Right lobe of liver (tissue), 6 donors: ENCODE data around the gene CACNB2. TPM values are rescaled to one million over a fixed set of nuclear protein-coding genes. Genes with fewer than 3 reads are reported as not detected.

Experiments used
- ATAC-seq, 4 donors: fragments of 200-7000 bp; cut with Tn5 transposase; one replicate each; pipeline ENCODE4 v1.9.1; 2020; ENCODE audit warnings: mild to moderate bottlenecking in 4 of 4, moderate library complexity in 4 of 4
- DNase-seq, 3 donors: peaks; one replicate each; pipeline ENCODE4 v3.0.0-alpha.2; 2020
- H3K27ac ChIP-seq, 3 donors: fragments of 200-600 bp; one replicate each; pipeline ENCODE4 v1.8.0; 2022
- H3K27me3 ChIP-seq, 2 donors: fragments of 200-600 bp; one replicate each; pipeline ENCODE4 v1.8.0; 2022
- H3K36me3 ChIP-seq, 4 donors: fragments of 200-600 bp; sonication (generic) in 1 of 4; one replicate each; pipeline versions ENCODE4 v1.5.1 to v1.8.0; 2017 to 2022; ENCODE audit warnings: control low read depth in 1 of 4
- H3K4me1 ChIP-seq, 4 donors: fragments of 200-600 bp; sonication (generic) in 1 of 4; one replicate each; pipeline versions ENCODE4 v1.5.1 to v1.8.0; 2017 to 2022; ENCODE audit warnings: control low read depth in 1 of 4
- H3K4me3 ChIP-seq, 3 donors: fragments of 200-600 bp; one replicate each; pipeline ENCODE4 v1.8.0; 2022
- H3K9me3 ChIP-seq, 4 donors: fragments of 200-600 bp; sonication (generic) in 1 of 4; one replicate each; pipeline versions ENCODE4 v1.5.1 to v1.8.0; 2017 to 2022; ENCODE audit warnings: control low read depth in 1 of 4
- POLR2A ChIP-seq: fragments of 450-650 bp; IDR thresholded peaks from one replicate; pipeline ENCODE4 v1.6.1; 2017; ENCODE audit warnings: antibody characterized with exemption, mild to moderate bottlenecking
- WGBS: methylation state at CpG from one replicate; pipeline ENCODE4 v1.1.6; 2018; ENCODE audit warnings: low coverage, low lambda C conversion rate; ENCODE audit not compliant: insufficient coverage; ENCODE audit errors: missing lambda C conversion rate; 5-methylcytosine and 5-hydroxymethylcytosine counted together
- intact Hi-C, 2 donors: fragments of 100-400 bp; cut with DNase I; formaldehyde crosslinking; loops; one replicate each; pipeline versions ENCODE4 v1.11.2 to v1.14.1; 2022
- total RNA-seq, 6 experiments: library from RNA; depleted of rRNA in 2 of 6; stranded (reverse); fragments of >200 nt in 2 of 6; fragmentation: NEBNext Ultra II Directional in 3 of 6; extraction: Animal tissue kit (Norgen Biotek cat#: 25700) in 3 of 6; gene quantifications; one replicate each; pipeline versions ENCODE4 v1.1.0 to v1.2.4, GENCODE V29; 2016 to 2023
- TF ChIP-seq, protein P1 (sequence below), 4 donors: fragments of 200-600 bp in 3 of 4; fragments of 450-650 bp in 1 of 4; IDR thresholded peaks; one replicate each; pipeline versions ENCODE4 v1.5.1 to v1.8.0; 2016 to 2022; ENCODE audit warnings: antibody characterized with exemption in 4 of 4, mild to moderate bottlenecking in 2 of 4
- donor health status: DM: no; HTN: yes; CAD: no.
- donor health status: DM: no; HTN: no; CAD: no.
- donor health status: DM: no; HTN: no; CAD: no.
- donor health status: DM: no; HTN: yes; CAD: no.
- donor health status: DM: no; HTN: yes; CAD: no.

The CACNB2 gene
- total RNA-seq, 6 experiments from 2014 or later = 0.12 to 1.8 (median 1.0) TPM; not detected in 1

DNA sequence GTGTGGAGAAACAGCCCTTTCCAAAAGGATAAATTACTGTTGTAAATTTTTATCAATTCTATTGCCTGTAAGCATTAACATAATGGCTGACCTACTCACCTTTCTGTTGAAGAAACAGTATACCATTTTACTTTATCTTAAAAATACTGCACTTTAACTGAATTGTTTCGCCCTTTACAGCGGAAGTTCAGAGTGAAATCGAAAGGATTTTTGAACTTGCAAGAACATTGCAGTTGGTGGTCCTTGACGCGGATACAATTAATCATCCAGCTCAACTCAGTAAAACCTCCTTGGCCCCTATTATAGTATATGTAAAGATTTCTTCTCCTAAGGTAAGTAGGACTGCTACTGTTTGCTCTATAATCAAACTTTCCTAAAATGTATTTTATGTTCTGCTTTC, 393.7 kb downstream of the CACNB2 start:
- H3K27me3 ChIP-seq = no peaks in the 10 kb centered on the region
- WGBS = 97% methylated on average over 5 of the region's 5 CpGs
- no peaks in the 10 kb centered on the region for H3K4me1 ChIP-seq
- no peak overlapping the region for H3K27ac ChIP-seq
- H3K36me3 ChIP-seq = peaks cover 0 to 11% (median 2%) of the 10 kb centered on the region in 4 donors
- DNase-seq (no peak), ATAC-seq (no peak)
- no peak overlapping the region for H3K4me3 ChIP-seq
- intact Hi-C loops = no loop called here
- no peaks in the 10 kb centered on the region for H3K9me3 ChIP-seq
- no peak for TF ChIP-seq POLR2A
- TF ChIP-seq, protein P1, sequence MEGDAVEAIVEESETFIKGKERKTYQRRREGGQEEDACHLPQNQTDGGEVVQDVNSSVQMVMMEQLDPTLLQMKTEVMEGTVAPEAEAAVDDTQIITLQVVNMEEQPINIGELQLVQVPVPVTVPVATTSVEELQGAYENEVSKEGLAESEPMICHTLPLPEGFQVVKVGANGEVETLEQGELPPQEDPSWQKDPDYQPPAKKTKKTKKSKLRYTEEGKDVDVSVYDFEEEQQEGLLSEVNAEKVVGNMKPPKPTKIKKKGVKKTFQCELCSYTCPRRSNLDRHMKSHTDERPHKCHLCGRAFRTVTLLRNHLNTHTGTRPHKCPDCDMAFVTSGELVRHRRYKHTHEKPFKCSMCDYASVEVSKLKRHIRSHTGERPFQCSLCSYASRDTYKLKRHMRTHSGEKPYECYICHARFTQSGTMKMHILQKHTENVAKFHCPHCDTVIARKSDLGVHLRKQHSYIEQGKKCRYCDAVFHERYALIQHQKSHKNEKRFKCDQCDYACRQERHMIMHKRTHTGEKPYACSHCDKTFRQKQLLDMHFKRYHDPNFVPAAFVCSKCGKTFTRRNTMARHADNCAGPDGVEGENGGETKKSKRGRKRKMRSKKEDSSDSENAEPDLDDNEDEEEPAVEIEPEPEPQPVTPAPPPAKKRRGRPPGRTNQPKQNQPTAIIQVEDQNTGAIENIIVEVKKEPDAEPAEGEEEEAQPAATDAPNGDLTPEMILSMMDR (IDR thresholded peaks at IDR 0.05) = no peak

DNA sequence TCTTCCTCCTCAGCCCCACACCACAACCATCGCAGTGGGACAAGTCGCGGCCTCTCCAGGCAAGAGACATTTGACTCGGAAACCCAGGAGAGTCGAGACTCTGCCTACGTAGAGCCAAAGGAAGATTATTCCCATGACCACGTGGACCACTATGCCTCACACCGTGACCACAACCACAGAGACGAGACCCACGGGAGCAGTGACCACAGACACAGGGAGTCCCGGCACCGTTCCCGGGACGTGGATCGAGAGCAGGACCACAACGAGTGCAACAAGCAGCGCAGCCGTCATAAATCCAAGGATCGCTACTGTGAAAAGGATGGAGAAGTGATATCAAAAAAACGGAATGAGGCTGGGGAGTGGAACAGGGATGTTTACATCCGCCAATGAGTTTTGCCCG, 399.1 kb downstream of the CACNB2 start:
- intact Hi-C loops = no loop called here

DNA sequence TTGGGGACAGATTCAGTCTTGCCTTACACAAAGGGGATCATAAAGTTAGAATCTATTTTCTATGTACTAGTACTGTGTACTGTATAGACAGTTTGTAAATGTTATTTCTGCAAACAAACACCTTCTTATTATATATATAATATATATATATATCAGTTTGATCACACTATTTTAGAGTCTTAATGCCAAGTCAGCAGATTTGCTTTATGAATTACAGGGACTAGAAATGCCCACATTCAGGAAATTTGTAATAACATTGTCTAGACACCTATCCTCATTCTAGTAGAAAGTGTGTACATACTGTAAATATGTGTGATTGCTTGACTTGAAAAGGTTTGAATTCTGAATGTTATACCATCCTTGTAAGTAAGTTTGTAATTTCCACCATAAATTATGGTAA, 400.0 kb downstream of the CACNB2 start:
- DNase-seq (no peak), ATAC-seq (no peak)
- TF ChIP-seq, protein P1 (IDR thresholded peaks at IDR 0.05) = no peak
- TF ChIP-seq POLR2A = no peak
- Histone ChIP-seq H3K36me3 (peaks cover 5 to 52% (median 10%) of the 10 kb centered on the region in 4 donors), H3K4me3 (no peak overlapping the region), H3K4me1 (no peaks in the 10 kb centered on the region), H3K27me3 (no peaks in the 10 kb centered on the region), H3K27ac (no peak overlapping the region), H3K9me3 (no peaks in the 10 kb centered on the region)
- intact Hi-C loops = no loop called here

More for the DNA sequence above, 399.1 kb downstream of the CACNB2 start:
- DNase-seq = no peak
- no peaks in the 10 kb centered on the region for H3K27me3 ChIP-seq
- WGBS = 91% methylated on average over 6 of the region's 22 CpGs
- no peak overlapping the region for H3K4me3 ChIP-seq
- ATAC-seq = no peak
- peaks cover 5 to 48% (median 10%) of the 10 kb centered on the region in 4 donors for H3K36me3 ChIP-seq
- no peak overlapping the region for H3K27ac ChIP-seq
- no peaks in the 10 kb centered on the region for H3K4me1 ChIP-seq
- TF ChIP-seq, protein P1 (IDR thresholded peaks at IDR 0.05) = no peak
- no peak for TF ChIP-seq POLR2A
- no peaks in the 10 kb centered on the region for H3K9me3 ChIP-seq

DNA sequence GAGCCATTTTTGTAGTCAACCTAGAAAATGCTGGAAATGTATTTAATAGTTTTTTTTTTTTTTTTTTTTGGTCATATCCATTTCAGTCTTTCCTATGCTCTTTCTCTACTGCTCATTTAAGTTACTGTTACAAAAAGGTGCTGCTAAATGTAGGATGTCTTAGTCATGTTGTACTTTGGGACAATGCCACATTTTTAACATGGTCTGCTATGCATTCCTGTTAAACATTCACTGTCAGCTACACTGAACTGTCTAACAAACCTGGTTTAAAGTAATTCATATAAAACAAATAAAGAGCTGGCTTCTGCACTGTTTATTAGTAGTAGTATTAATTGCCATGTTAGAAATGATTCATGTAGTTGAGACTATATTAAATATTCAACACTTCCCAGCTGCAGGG, 402.6 kb downstream of the CACNB2 start:
- Histone ChIP-seq H3K27ac (no peak overlapping the region), H3K4me3 (no peak overlapping the region), H3K36me3 (peaks cover 5 to 53% (median 12%) of the 10 kb centered on the region in 4 donors), H3K4me1 (no peaks in the 10 kb centered on the region), H3K27me3 (no peaks in the 10 kb centered on the region), H3K9me3 (no peaks in the 10 kb centered on the region)
- intact Hi-C loops = no loop called here
- ATAC-seq (no peak), DNase-seq (no peak)
- no peak for TF ChIP-seq POLR2A
- TF ChIP-seq, protein P1 (IDR thresholded peaks at IDR 0.05) = no peak

DNA sequence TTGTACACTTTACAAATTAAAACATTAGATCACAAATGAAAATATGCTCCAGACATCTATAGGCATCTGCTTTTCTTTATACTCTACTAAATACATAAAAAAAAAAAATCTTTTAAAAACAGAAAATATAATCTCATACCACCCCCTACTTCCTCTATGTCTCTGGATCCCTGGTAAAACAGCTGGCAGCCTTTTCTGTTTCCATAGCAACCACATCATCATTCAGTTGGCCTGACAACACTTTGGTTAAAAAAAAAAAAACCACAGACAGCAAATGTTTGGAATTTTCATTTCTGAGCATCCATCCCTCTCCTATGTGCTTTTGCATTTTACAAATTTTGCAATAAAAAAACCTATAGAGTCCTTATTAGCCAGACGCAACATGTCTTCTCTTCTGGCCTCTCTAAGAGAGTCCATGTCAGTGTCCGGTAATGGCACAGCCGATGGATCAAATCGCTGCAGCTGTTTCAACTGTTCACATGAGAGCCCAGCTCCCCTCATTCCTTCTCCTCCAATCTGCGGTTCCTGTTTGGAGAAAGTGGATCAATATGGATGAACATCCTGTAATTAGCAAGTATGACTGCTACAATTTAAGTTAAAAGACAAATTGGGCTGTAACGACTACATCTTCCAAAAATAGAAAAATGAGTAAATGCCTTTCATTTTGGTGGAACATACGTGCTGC, 405.5 kb downstream of the CACNB2 start:
- no peak for DNase-seq
- intact Hi-C loops = no loop called here
- no peaks in the 10 kb centered on the region for H3K9me3 ChIP-seq
- no peaks in the 10 kb centered on the region for H3K4me1 ChIP-seq
- no peak overlapping the region for H3K4me3 ChIP-seq
- no peak for ATAC-seq
- H3K36me3 ChIP-seq = peaks cover under 1 to 36% (median 4%) of the 10 kb centered on the region in 4 donors
- WGBS = 90% methylated on average over 4 of the region's 7 CpGs
- no peak overlapping the region for H3K27ac ChIP-seq
- TF ChIP-seq POLR2A = no peak
- TF ChIP-seq, protein P1 (IDR thresholded peaks at IDR 0.05) = no peak
- H3K27me3 ChIP-seq = no peaks in the 10 kb centered on the region
